ENCODE data around the gene PDGFD. TPM values are rescaled to one million over a fixed set of nuclear protein-coding genes. Genes with fewer than 3 reads are reported as not detected.

The PDGFD gene
- total RNA-seq, 1 donor, result 6.9 TPM

DNA sequence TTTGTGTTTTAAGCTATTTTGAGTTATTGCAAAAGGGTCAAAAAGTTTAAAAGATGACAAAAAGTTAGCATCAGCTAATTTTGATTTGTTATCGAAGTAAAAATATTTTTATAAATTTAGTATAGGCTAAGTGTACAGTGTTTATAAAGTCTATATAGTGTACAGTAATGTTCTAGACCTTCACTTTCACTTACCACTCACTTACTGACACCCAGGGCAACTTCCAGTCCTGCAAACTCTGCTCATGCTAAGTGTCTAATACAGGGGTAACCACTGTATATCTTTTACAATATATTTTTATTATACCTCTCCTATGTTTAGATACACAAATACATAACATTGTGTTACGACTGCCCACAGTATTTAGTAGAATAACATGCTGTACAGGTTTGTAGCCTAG is 59.7 kb downstream of the PDGFD start:
- no peak overlapping the region for H3K4me3 ChIP-seq (ENCODE audit: low read depth, low read length)
- DNase-seq (ENCODE audit: low read depth), result no peak
- TF ChIP-seq, protein P1, sequence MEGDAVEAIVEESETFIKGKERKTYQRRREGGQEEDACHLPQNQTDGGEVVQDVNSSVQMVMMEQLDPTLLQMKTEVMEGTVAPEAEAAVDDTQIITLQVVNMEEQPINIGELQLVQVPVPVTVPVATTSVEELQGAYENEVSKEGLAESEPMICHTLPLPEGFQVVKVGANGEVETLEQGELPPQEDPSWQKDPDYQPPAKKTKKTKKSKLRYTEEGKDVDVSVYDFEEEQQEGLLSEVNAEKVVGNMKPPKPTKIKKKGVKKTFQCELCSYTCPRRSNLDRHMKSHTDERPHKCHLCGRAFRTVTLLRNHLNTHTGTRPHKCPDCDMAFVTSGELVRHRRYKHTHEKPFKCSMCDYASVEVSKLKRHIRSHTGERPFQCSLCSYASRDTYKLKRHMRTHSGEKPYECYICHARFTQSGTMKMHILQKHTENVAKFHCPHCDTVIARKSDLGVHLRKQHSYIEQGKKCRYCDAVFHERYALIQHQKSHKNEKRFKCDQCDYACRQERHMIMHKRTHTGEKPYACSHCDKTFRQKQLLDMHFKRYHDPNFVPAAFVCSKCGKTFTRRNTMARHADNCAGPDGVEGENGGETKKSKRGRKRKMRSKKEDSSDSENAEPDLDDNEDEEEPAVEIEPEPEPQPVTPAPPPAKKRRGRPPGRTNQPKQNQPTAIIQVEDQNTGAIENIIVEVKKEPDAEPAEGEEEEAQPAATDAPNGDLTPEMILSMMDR (IDR thresholded peaks at IDR 0.05; ENCODE audit: insufficient read depth, low read depth, low read length), result no peak

DNA sequence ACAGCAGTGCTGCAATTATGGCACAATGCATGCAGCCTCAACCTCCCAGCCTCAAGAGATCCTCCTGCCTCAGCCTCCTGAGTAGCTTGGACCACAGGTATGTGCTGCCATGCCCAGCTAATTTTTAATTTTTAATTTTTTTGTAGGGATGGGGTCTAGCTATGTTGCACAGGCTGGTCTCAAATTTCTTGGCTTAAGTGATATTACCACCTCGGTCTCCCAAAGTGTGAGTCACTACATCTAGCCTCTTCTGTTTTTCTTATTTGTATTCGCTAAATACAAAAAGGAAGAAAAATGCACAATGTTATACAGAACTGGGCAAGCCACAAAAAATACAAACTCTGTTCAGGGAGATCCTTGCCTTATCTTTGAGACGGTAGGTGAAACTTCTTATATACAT is 65.4 kb downstream of the PDGFD start:
- H3K4me3 ChIP-seq (ENCODE audit: low read depth, low read length), result no peak overlapping the region
- TF ChIP-seq, protein P1 (IDR thresholded peaks at IDR 0.05; ENCODE audit: insufficient read depth, low read depth, low read length), result no peak
- no peak for DNase-seq (ENCODE audit: low read depth)

DNA sequence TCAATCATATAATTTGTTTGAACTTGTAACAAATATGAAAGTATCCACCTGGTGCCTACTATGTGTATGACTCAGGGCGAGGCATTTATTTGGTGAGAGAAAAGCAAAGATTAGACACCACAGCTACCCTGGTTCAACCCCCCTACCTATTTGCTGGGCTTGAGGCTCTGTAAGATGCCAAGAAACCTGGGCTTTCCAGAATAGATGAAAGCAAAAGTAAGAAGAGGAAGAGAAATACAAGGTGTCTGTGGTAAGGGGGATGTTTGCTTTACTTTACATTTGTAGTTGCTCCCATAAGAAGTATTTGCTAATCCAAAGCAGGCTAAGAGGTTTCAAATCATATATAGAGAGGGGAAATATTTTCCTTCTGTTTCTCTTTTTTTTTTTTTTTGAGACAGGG is 65.8 kb downstream of the PDGFD start:
- H3K4me3 ChIP-seq (ENCODE audit: low read depth, low read length), result no peak overlapping the region
- no peak for DNase-seq (ENCODE audit: low read depth)
- TF ChIP-seq, protein P1 (IDR thresholded peaks at IDR 0.05; ENCODE audit: insufficient read depth, low read depth, low read length), result no peak

DNA sequence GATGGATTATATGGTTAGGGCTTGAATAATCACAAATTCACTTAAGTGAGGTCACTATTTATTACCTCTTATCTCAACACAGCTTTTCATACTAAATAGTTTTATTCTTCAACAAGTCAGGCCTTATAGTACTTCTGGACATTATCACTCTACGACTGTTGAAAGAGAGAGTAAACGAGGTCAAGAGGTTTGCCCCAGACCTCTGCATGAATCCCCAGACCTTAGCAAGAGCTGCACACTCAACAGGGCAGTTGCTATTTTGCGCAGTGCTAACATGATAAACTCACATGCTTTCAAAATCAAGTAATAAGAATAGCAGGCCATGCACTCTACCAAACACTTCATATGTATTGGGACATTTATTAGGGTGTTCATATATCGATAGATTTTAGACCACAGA is 67.0 kb downstream of the PDGFD start:
- peak; percentile 23 for DNase-seq (ENCODE audit: low read depth)
- TF ChIP-seq, protein P1 (IDR thresholded peaks at IDR 0.05; ENCODE audit: insufficient read depth, low read depth, low read length), result no peak
- H3K4me3 ChIP-seq (ENCODE audit: low read depth, low read length), result no peak overlapping the region

DNA sequence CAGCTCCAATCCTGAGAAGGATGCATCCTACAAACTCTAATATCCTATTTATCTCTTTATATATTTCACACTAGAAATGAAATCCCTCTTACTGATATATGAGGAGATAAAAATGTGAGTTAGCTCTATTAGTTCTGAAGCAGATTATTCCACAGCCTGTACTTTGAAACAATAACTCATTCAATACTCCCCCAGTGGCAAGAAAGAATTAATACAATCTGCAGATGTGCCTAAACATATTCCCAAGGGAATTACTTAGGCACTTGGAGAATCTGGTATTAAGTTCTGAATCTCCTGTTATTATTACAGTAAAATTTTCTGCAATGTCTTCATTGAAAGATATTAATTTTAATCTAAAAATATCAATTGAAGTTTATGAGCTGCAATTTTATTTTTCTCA is 68.2 kb downstream of the PDGFD start:
- H3K4me3 ChIP-seq (ENCODE audit: low read depth, low read length), result no peak overlapping the region
- DNase-seq (ENCODE audit: low read depth), result no peak
- TF ChIP-seq, protein P1 (IDR thresholded peaks at IDR 0.05; ENCODE audit: insufficient read depth, low read depth, low read length), result peak; percentile 13

DNA sequence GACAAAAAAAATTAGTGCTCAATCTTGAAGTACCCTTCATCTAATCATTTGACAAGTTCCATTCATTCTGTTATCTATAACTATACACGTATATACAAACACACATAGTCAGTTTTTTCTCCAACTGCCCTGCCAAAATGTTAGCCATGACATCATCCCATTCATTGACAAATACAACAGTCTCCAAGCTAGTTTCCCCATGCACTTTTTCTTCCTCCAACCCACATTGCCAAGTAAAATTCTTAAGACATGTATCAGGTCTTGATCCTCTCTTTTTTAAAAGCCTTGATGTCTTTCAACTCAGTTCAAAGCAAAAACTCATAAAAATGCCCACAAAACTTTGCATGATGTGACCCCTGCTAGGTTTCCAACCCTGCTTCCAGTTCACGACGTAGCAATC is 69.4 kb downstream of the PDGFD start:
- H3K4me3 ChIP-seq (ENCODE audit: low read depth, low read length), result no peak overlapping the region
- DNase-seq (ENCODE audit: low read depth), result no peak
- TF ChIP-seq, protein P1 (IDR thresholded peaks at IDR 0.05; ENCODE audit: insufficient read depth, low read depth, low read length), result no peak
